ENCODE results near the gene CERS6. TPM values are rescaled to one million over a fixed set of nuclear protein-coding genes. Genes with fewer than 3 reads are reported as not detected.

Gene CERS6
- total RNA-seq, 1 donor from 2014 or later: 36.4 TPM

- no peak overlapping the region for H3K4me3 Mint-ChIP-seq (ENCODE audit: unreplicated experiment)
- H3K4me1 Mint-ChIP-seq (ENCODE audit: unreplicated experiment): peaks cover 11% of the 10 kb centered on the region
- no peaks in the 10 kb centered on the region for H3K9me3 Mint-ChIP-seq (ENCODE audit: unreplicated experiment)
- no peak for TF ChIP-seq CTCF (IDR thresholded peaks at IDR 0.05; ENCODE audit: unreplicated experiment)
- no peaks in the 10 kb centered on the region for H3K27me3 Mint-ChIP-seq (ENCODE audit: unreplicated experiment)
- H3K27ac Mint-ChIP-seq (ENCODE audit: unreplicated experiment): no peak overlapping the region
- DNase-seq (ENCODE audit: low spot score): no peak
- no peaks in the 10 kb centered on the region for H3K36me3 Mint-ChIP-seq (ENCODE audit: low read depth, unreplicated experiment)
Observed at GRCh38 chr2:168666339-168666738, 210.3 kb downstream of the CERS6 start.

GRCh38 chr2:168667156-168667555, 211.1 kb downstream of the CERS6 start:
- no peaks in the 10 kb centered on the region for H3K9me3 Mint-ChIP-seq (ENCODE audit: unreplicated experiment)
- no peak overlapping the region for H3K27ac Mint-ChIP-seq (ENCODE audit: unreplicated experiment)
- H3K36me3 Mint-ChIP-seq (ENCODE audit: low read depth, unreplicated experiment): no peaks in the 10 kb centered on the region
- TF ChIP-seq CTCF (IDR thresholded peaks at IDR 0.05; ENCODE audit: unreplicated experiment): no peak
- H3K4me3 Mint-ChIP-seq (ENCODE audit: unreplicated experiment): no peak overlapping the region
- H3K27me3 Mint-ChIP-seq (ENCODE audit: unreplicated experiment): no peaks in the 10 kb centered on the region
- H3K4me1 Mint-ChIP-seq (ENCODE audit: unreplicated experiment): peaks cover 9% of the 10 kb centered on the region
- DNase-seq (ENCODE audit: low spot score): no peak

GRCh38 chr2:168669151-168669550, 213.1 kb downstream of the CERS6 start:
- Mint-ChIP-seq H3K27ac (ENCODE audit: unreplicated experiment) (no peak overlapping the region), H3K9me3 (ENCODE audit: unreplicated experiment) (no peaks in the 10 kb centered on the region), H3K27me3 (ENCODE audit: unreplicated experiment) (no peaks in the 10 kb centered on the region), H3K4me1 (ENCODE audit: unreplicated experiment) (peaks cover 5% of the 10 kb centered on the region), H3K4me3 (ENCODE audit: unreplicated experiment) (no peak overlapping the region), H3K36me3 (ENCODE audit: low read depth, unreplicated experiment) (no peaks in the 10 kb centered on the region)
- TF ChIP-seq CTCF (IDR thresholded peaks at IDR 0.05; ENCODE audit: unreplicated experiment): no peak
- no peak for DNase-seq (ENCODE audit: low spot score)

- peaks cover 3% of the 10 kb centered on the region for H3K4me1 Mint-ChIP-seq (ENCODE audit: unreplicated experiment)
- H3K27ac Mint-ChIP-seq (ENCODE audit: unreplicated experiment): no peak overlapping the region
- no peaks in the 10 kb centered on the region for H3K9me3 Mint-ChIP-seq (ENCODE audit: unreplicated experiment)
- H3K4me3 Mint-ChIP-seq (ENCODE audit: unreplicated experiment): no peak overlapping the region
- DNase-seq (ENCODE audit: low spot score): no peak
- no peak for TF ChIP-seq CTCF (IDR thresholded peaks at IDR 0.05; ENCODE audit: unreplicated experiment)
- H3K27me3 Mint-ChIP-seq (ENCODE audit: unreplicated experiment): no peaks in the 10 kb centered on the region
- no peaks in the 10 kb centered on the region for H3K36me3 Mint-ChIP-seq (ENCODE audit: low read depth, unreplicated experiment)
Observed at GRCh38 chr2:168670478-168670877, 214.4 kb downstream of the CERS6 start.

GRCh38 chr2:168671932-168672331, 215.9 kb downstream of the CERS6 start:
- no peak for DNase-seq (ENCODE audit: low spot score)
- Mint-ChIP-seq H3K9me3 (ENCODE audit: unreplicated experiment) (no peaks in the 10 kb centered on the region), H3K4me1 (ENCODE audit: unreplicated experiment) (peaks cover 3% of the 10 kb centered on the region), H3K27me3 (ENCODE audit: unreplicated experiment) (no peaks in the 10 kb centered on the region), H3K27ac (ENCODE audit: unreplicated experiment) (no peak overlapping the region), H3K4me3 (ENCODE audit: unreplicated experiment) (no peak overlapping the region), H3K36me3 (ENCODE audit: low read depth, unreplicated experiment) (no peaks in the 10 kb centered on the region)
- TF ChIP-seq CTCF (IDR thresholded peaks at IDR 0.05; ENCODE audit: unreplicated experiment): no peak

All from endothelial cell (in vitro differentiated cells).